H1 (cell line): ENCODE data around the gene ORMDL1. TPM values are rescaled to one million over a fixed set of nuclear protein-coding genes. Genes with fewer than 3 reads are reported as not detected.

Experiments used
- CTCF ChIA-PET: fragments of 300-600 bp; sonication (Branson Sonifier 250); formaldehyde crosslinking; loops from one replicate; lab custom pipeline; 2021; ENCODE audit not compliant: partially characterized antibody; lab: Charles Lee
- POLR2A ChIA-PET: fragments of 300-600 bp; sonication (Branson Sonifier 250); formaldehyde crosslinking; loops from one replicate; lab custom pipeline; 2021; ENCODE audit warnings: inconsistent platforms; ENCODE audit not compliant: partially characterized antibody; lab: Charles Lee
- DNase-seq, 2 experiments: peaks; one replicate each; pipeline versions ENCODE4 v3.0.0 to v3.0.0-alpha.2; 2010 to 2022; ENCODE audit warnings: low spot score in 2 of 2, low read depth in 1 of 2, mixed read lengths in 1 of 2
- FAIRE-seq: peaks from 2 replicates; lab custom pipeline; 2011; peaks lifted over from hg19 to GRCh38; lab: Jason Lieb, UNC
- H2AFZ ChIP-seq: 2 replicates; pipeline ENCODE4 v1.8.1; 2012; ENCODE audit warnings: low read length, inconsistent platforms
- H2AK5ac ChIP-seq: 2 replicates; pipeline ENCODE4 v1.6.1; 2013; ENCODE audit warnings: low read depth, low read length
- H2BK120ac ChIP-seq: replicated peaks from 2 replicates; pipeline ENCODE3; 2013; ENCODE audit warnings: low read depth, low read length, inconsistent platforms
- H2BK12ac ChIP-seq: 2 replicates; pipeline ENCODE4 v1.6.1; 2013; ENCODE audit warnings: low read depth, low read length
- H2BK15ac ChIP-seq: 2 replicates; pipeline ENCODE4 v1.6.1; 2013; ENCODE audit warnings: low read length
- H2BK20ac ChIP-seq: 2 replicates; pipeline ENCODE4 v1.6.1; 2013; ENCODE audit warnings: low read length
- H2BK5ac ChIP-seq: 2 replicates; pipeline ENCODE4 v1.6.1; 2013; ENCODE audit warnings: low read depth, low read length
- H3K14ac ChIP-seq: 2 replicates; pipeline ENCODE4 v1.6.1; 2013; ENCODE audit warnings: inconsistent platforms; ENCODE audit not compliant: insufficient read length
- H3K18ac ChIP-seq: 2 replicates; pipeline ENCODE4 v1.6.1; 2013; ENCODE audit warnings: low read length; ENCODE audit errors: extremely low read depth
- H3K23ac ChIP-seq: 2 replicates; pipeline ENCODE4 v1.6.1; 2013; ENCODE audit warnings: inconsistent platforms; ENCODE audit not compliant: insufficient read length
- H3K23me2 ChIP-seq: 2 replicates; pipeline ENCODE4 v1.6.1; 2013; ENCODE audit warnings: low read depth, low read length
- H3K27ac ChIP-seq: 2 replicates; pipeline ENCODE4 v1.6.1; 2011; ENCODE audit warnings: low read depth, low read length, inconsistent platforms
- H3K27me3 ChIP-seq, 4 experiments: replicated peaks in 1 of 4; 1 replicate in 1 of 4; 2 replicates in 3 of 4; pipeline versions ENCODE4 v1.6.1 to v1.8.1; 2011 to 2013; ENCODE audit warnings: low read length in 3 of 4, mild to moderate bottlenecking in 3 of 4, inconsistent platforms in 2 of 4, mixed read lengths in 2 of 4, moderate library complexity in 1 of 4; ENCODE audit not compliant: control insufficient read depth in 3 of 4, insufficient read depth in 3 of 4; ENCODE audit errors: extremely low read depth in 1 of 4
- H3K36me3 ChIP-seq, 4 experiments: 2 replicates each; pipeline versions ENCODE4 v1.6.1 to v1.8.1; 2011 to 2013; ENCODE audit warnings: mild to moderate bottlenecking in 4 of 4, low read length in 3 of 4, moderate library complexity in 2 of 4, control low read depth in 1 of 4, inconsistent platforms in 1 of 4; ENCODE audit not compliant: insufficient read depth in 4 of 4, control insufficient read depth in 2 of 4
- H3K4ac ChIP-seq: replicated peaks from 2 replicates; pipeline ENCODE3; 2013; ENCODE audit warnings: low read length, low read depth, mixed read lengths, inconsistent platforms; ENCODE audit not compliant: insufficient read length
- H3K4me1 ChIP-seq, 4 experiments: replicated peaks in 1 of 4; 1 replicate in 1 of 4; 2 replicates in 3 of 4; pipeline versions ENCODE4 v1.6.1 to v1.8.1; 2011 to 2013; ENCODE audit warnings: low read length in 3 of 4, inconsistent platforms in 2 of 4, mixed read lengths in 1 of 4; ENCODE audit not compliant: insufficient read depth in 4 of 4, control insufficient read depth in 3 of 4
- H3K4me2 ChIP-seq, 2 experiments: 2 replicates each; pipeline versions ENCODE4 v1.6.1 to v1.8.1; 2011 to 2013; ENCODE audit warnings: low read depth in 2 of 2, low read length in 2 of 2, control low read depth in 1 of 2, inconsistent platforms in 1 of 2, mild to moderate bottlenecking in 1 of 2; ENCODE audit not compliant: insufficient read depth in 1 of 2
- H3K4me3 ChIP-seq, 4 experiments: fragments of 200-600, 300-600 bp in 1 of 4; sonication (generic), shearing (Covaris generic), sonication (Bioruptor Twin) in 1 of 4; 2 replicates each; pipeline versions ENCODE4 v1.5.1 to v1.8.1; 2011 to 2016; ENCODE audit warnings: low read length in 4 of 4, low read depth in 3 of 4, control low read depth in 2 of 4, inconsistent platforms in 2 of 4, mild to moderate bottlenecking in 2 of 4, mixed read lengths in 1 of 4, moderate library complexity in 1 of 4; ENCODE audit not compliant: insufficient read depth in 2 of 4; ENCODE audit errors: extremely low read depth in 1 of 4
- H3K56ac ChIP-seq: replicated peaks from 2 replicates; pipeline ENCODE3; 2013; ENCODE audit warnings: low read depth, mild to moderate bottlenecking, mixed read lengths, low read length, inconsistent platforms; ENCODE audit not compliant: insufficient read length
- H3K79me1 ChIP-seq: 2 replicates; pipeline ENCODE4 v1.6.1; 2013; ENCODE audit warnings: low read depth, low read length, control low read depth
- H3K79me2 ChIP-seq, 2 experiments: 2 replicates each; pipeline versions ENCODE4 v1.6.1 to v1.8.1; 2012 to 2013; ENCODE audit warnings: low read length in 2 of 2, mild to moderate bottlenecking in 2 of 2, inconsistent platforms in 1 of 2; ENCODE audit not compliant: insufficient read depth in 2 of 2, control insufficient read depth in 1 of 2
- H3K9ac ChIP-seq, 4 experiments: replicated peaks in 1 of 4; 1 replicate in 1 of 4; 2 replicates in 3 of 4; pipeline versions ENCODE4 v1.6.1 to v1.8.1; 2011 to 2013; ENCODE audit warnings: low read depth in 3 of 4, low read length in 3 of 4, control low read depth in 2 of 4, mild to moderate bottlenecking in 2 of 4, moderate library complexity in 2 of 4, inconsistent platforms in 1 of 4; ENCODE audit errors: extremely low read depth in 1 of 4
- H3K9me3 ChIP-seq, 2 experiments: 2 replicates each; pipeline versions ENCODE4 v1.6.1 to v1.8.1; 2012 to 2013; ENCODE audit warnings: mild to moderate bottlenecking in 2 of 2, moderate library complexity in 2 of 2, control low read depth in 1 of 2, inconsistent platforms in 1 of 2, low read depth in 1 of 2, low read length in 1 of 2, mixed read lengths in 1 of 2; ENCODE audit not compliant: insufficient read depth in 2 of 2
- H4K20me1 ChIP-seq, 2 experiments: replicated peaks in 1 of 2; 2 replicates each; pipeline versions ENCODE3 to v1.8.1; 2011 to 2013; ENCODE audit warnings: inconsistent platforms in 2 of 2, low read length in 2 of 2, mild to moderate bottlenecking in 1 of 2; ENCODE audit not compliant: insufficient read depth in 2 of 2, control insufficient read depth in 1 of 2
- H4K5ac ChIP-seq: 2 replicates; pipeline ENCODE4 v1.6.1; 2013; ENCODE audit warnings: low read length, low read depth, mixed read lengths, inconsistent platforms; ENCODE audit not compliant: insufficient read length
- H4K8ac ChIP-seq: 2 replicates; pipeline ENCODE4 v1.8.0; 2013; ENCODE audit warnings: mild to moderate bottlenecking, moderate library complexity, low read length, inconsistent platforms; ENCODE audit not compliant: insufficient read depth; ENCODE audit errors: extremely low read depth
- H4K91ac ChIP-seq: replicated peaks from 2 replicates; pipeline ENCODE3; 2013; ENCODE audit warnings: low read length, mixed read lengths, inconsistent platforms; ENCODE audit not compliant: insufficient read length
- BACH1 ChIP-seq: IDR thresholded peaks from 2 replicates; pipeline ENCODE4 v1.6.1; 2012; ENCODE audit warnings: low read length, improper control_type of control experiment
- BCL11A ChIP-seq, 2 experiments: IDR thresholded peaks; one replicate each; pipeline ENCODE4 v1.6.1; 2011; ENCODE audit warnings: low read depth in 2 of 2, low read length in 2 of 2, mild to moderate bottlenecking in 2 of 2
- JUN ChIP-seq: IDR thresholded peaks from 2 replicates; pipeline ENCODE4 v1.6.1; 2011; ENCODE audit warnings: low read depth, mild to moderate bottlenecking, improper control_type of control experiment, low read length
- NANOG ChIP-seq: IDR thresholded peaks from 2 replicates; pipeline ENCODE4 v1.6.1; 2011; ENCODE audit warnings: low read length, low read depth, mild to moderate bottlenecking, inconsistent platforms; ENCODE audit not compliant: insufficient read depth, poor library complexity, severe bottlenecking
- POLR2A ChIP-seq, 2 experiments: IDR thresholded peaks; 1 replicate in 1 of 2; 2 replicates in 1 of 2; pipeline ENCODE4 v1.6.1; 2011; ENCODE audit warnings: low read depth in 2 of 2, low read length in 2 of 2, mild to moderate bottlenecking in 2 of 2; ENCODE audit errors: control extremely low read depth in 1 of 2
- POU5F1 ChIP-seq: IDR thresholded peaks from 2 replicates; pipeline ENCODE4 v1.6.1; 2011; ENCODE audit warnings: low read depth, mild to moderate bottlenecking, low read length, moderate library complexity
- RBBP5 ChIP-seq: IDR thresholded peaks from 2 replicates; pipeline ENCODE4 v1.7.1; 2012; ENCODE audit warnings: low read depth, mild to moderate bottlenecking, inconsistent platforms, low read length, moderate library complexity, borderline replicate concordance
- RFX5 ChIP-seq: IDR thresholded peaks from 2 replicates; pipeline ENCODE4 v1.6.1; 2011; ENCODE audit warnings: low read depth, low read length, improper control_type of control experiment, borderline replicate concordance
- TBP ChIP-seq: IDR thresholded peaks from 2 replicates; pipeline ENCODE4 v1.6.1; 2011; ENCODE audit warnings: low read depth, low read length, improper control_type of control experiment
- TCF12 ChIP-seq: IDR thresholded peaks from 2 replicates; pipeline ENCODE4 v1.6.1; 2011; ENCODE audit warnings: low read depth, mild to moderate bottlenecking, low read length
- ZNF274 ChIP-seq: IDR thresholded peaks from 2 replicates; pipeline ENCODE4 v1.7.0; 2012; ENCODE audit warnings: low read length, borderline replicate concordance; ENCODE audit errors: extremely low read depth
- WGBS, 2 experiments: shearing (Covaris generic) in 1 of 2; methylation state at CpG; one replicate each; pipeline versions ENCODE4 v1.1.6 to v1.1.7; 2013 to 2015; ENCODE audit warnings: low lambda C conversion rate in 2 of 2, mixed read lengths in 2 of 2, inconsistent platforms in 1 of 2, low coverage in 1 of 2, missing lambda C conversion rate in 1 of 2; ENCODE audit not compliant: insufficient replicate concordance in 2 of 2, insufficient coverage in 1 of 2, insufficient read length in 1 of 2; ENCODE audit errors: extremely low coverage in 1 of 2, missing lambda C conversion rate in 1 of 2; 5-methylcytosine and 5-hydroxymethylcytosine counted together
- polyA plus RNA-seq, 7 experiments: library from polyadenylated mRNA; depleted of rRNA in 3 of 7; stranded (reverse) in 5 of 7; unstranded in 2 of 7; fragments of >200 nt in 5 of 7; fragments of 200-250 nt in 2 of 7; gene quantifications; 1 replicate in 5 of 7; 2 replicates in 1 of 7; 4 replicates in 1 of 7; pipeline versions ENCODE4 v1.2.1 to v1.2.3, GENCODE V29; 2011 to 2013; ENCODE audit warnings: missing spikeins in 2 of 7, mixed read lengths in 2 of 7
- total RNA-seq: library from RNA; stranded (reverse); fragmentation: NEBNext Ultra II Directional; extraction: Animal tissue kit (Norgen Biotek cat#: 25700); gene quantifications from 2 replicates; pipeline ENCODE4 v1.2.1, GENCODE V29; 2021
- TF ChIP-seq, protein P1 (sequence below): IDR thresholded peaks from 2 replicates; pipeline ENCODE4 v1.6.1; 2012; ENCODE audit warnings: low read length, inconsistent platforms

The ORMDL1 gene
- total and polyA plus RNA-seq, 2 of the 8 experiments (the other 6 are each of a cell fraction or from before 2014, with no cell fraction given), result 34.9 to 58.1 TPM

DNA sequence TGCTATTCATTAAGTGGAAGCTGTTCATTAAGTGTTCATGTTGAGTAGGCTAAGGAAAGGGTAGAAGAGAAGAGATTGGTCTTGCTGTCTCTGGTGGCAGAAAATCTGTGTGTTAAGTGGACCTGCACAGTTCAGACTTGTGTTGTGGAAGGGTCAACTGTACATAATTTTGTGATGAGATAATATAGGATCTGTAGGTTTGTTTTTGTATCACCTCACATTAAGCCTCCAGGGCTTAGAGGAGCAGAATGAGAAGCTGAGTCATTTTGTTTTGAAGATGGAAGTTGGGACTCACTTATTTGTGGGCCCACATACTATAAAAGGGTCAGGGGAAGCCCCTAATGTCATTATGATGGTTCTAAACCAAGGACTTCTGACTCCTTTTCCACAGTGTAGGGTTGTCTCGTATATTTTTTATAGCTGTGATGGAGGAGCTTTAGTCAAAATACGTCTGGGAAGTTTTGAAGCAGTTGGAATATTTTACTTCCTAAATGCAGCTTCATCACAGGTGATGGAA lies 18.3 kb upstream of the ORMDL1 start:
- no peak overlapping the region for H4K91ac ChIP-seq
- POLR2A ChIA-PET, result interaction anchor here (0.7 kb wide), 1 partner anchor 18 kb away, joined by 3 read pairs; the partner anchor contains the start of genes ORMDL1 and PMS1
- TF ChIP-seq RFX5 (no peak), BACH1 (no peak), POU5F1 (no peak), TCF12 (no peak), JUN (no peak), RBBP5 (no peak), ZNF274 (no peak), POLR2A (IDR thresholded peaks at IDR 0.05; ENCODE audit: control extremely low read depth in 1 of 2, low read depth in 2 of 2, low read length in 2 of 2) (no peak), BCL11A (IDR thresholded peaks at IDR 0.05; ENCODE audit: low read depth in 2 of 2, low read length in 2 of 2) (no peak), TBP (no peak), NANOG (no peak)
- TF ChIP-seq, protein P1, sequence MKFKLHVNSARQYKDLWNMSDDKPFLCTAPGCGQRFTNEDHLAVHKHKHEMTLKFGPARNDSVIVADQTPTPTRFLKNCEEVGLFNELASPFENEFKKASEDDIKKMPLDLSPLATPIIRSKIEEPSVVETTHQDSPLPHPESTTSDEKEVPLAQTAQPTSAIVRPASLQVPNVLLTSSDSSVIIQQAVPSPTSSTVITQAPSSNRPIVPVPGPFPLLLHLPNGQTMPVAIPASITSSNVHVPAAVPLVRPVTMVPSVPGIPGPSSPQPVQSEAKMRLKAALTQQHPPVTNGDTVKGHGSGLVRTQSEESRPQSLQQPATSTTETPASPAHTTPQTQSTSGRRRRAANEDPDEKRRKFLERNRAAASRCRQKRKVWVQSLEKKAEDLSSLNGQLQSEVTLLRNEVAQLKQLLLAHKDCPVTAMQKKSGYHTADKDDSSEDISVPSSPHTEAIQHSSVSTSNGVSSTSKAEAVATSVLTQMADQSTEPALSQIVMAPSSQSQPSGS, result no peak

More for the DNA sequence above, 18.3 kb upstream of the ORMDL1 start:
- Histone ChIP-seq H3K4me1 (no peaks in the 10 kb centered on the region), H2BK12ac (no peak overlapping the region), H3K23me2 (no peaks in the 10 kb centered on the region), H3K27me3 (no peaks in the 10 kb centered on the region), H3K14ac (no peak overlapping the region), H3K79me1 (peaks cover 2% of the 10 kb centered on the region; the same call in 1 of the 2 replicates), H3K4me3 (no peak overlapping the region), H4K20me1 (peaks cover 0 to 3% of the 10 kb centered on the region in 2 experiments), H3K36me3 (peaks cover 2 to 35% (median 12%) of the 10 kb centered on the region in 4 experiments; a peak in 6 of 8 replicates), H3K9me3 (no peaks in the 10 kb centered on the region), H3K4ac (no peak overlapping the region), H3K23ac (no peak overlapping the region), H2BK20ac (no peak overlapping the region), H2BK5ac (no peak overlapping the region), H3K27ac (no peak overlapping the region), H2AK5ac (no peak overlapping the region), H4K8ac (no peak overlapping the region), H2AFZ (no peak overlapping the region), H2BK15ac (no peak overlapping the region), H3K56ac (no peak overlapping the region), H3K18ac (no peak overlapping the region), H3K4me2 (no peak overlapping the region), H2BK120ac (no peak overlapping the region), H3K79me2 (peaks cover 0 to 23% of the 10 kb centered on the region in 2 experiments; a peak in 2 of 4 replicates), H4K5ac (no peak overlapping the region), H3K9ac (no peak overlapping the region)
- CTCF ChIA-PET, result no interaction called here
- WGBS, 2 experiments, result 77% methylated on average over 2 of the region's 2 CpGs; no CpG with 5 or more reads in 1 of the 2 experiments
- DNase-seq, result no peak
- no peak for FAIRE-seq
